Upper lobe of left lung (tissue), 4 donors: ENCODE data around the gene SPATA25.

ENCODE experiments used
- CTCF ChIP-seq, 6 experiments: fragments of 450-650 bp in 4 of 6; fragments of 200-600 bp in 2 of 6; sonication (generic) in 2 of 6; IDR thresholded peaks; one replicate each; pipeline ENCODE4 v1.5.1; 2016 to 2019; ENCODE audit warnings: antibody characterized with exemption in 6 of 6
- EP300 ChIP-seq, 4 donors: sonication (generic); formaldehyde crosslinking; IDR thresholded peaks; one replicate each; pipeline ENCODE4 v1.5.1; 2017; ENCODE audit warnings: antibody characterized with exemption in 4 of 4, control low read depth in 2 of 4
- POLR2A ChIP-seq, 4 donors: fragments of 450-650 bp; IDR thresholded peaks; one replicate each; pipeline ENCODE4 v1.5.1; 2016 to 2017; ENCODE audit warnings: antibody characterized with exemption in 4 of 4, mild to moderate bottlenecking in 2 of 4
- POLR2AphosphoS5 ChIP-seq, 2 donors: sonication (generic); formaldehyde crosslinking; IDR thresholded peaks; one replicate each; pipeline ENCODE4 v1.5.1; 2017; ENCODE audit warnings: antibody characterized with exemption in 2 of 2

GRCh38 chr20:45874576-45874975 is 12.8 kb downstream of the SPATA25 start:
- TF ChIP-seq POLR2A (IDR thresholded peaks at IDR 0.05), result no peak
- no peak for TF ChIP-seq CTCF (IDR thresholded peaks at IDR 0.05)
- TF ChIP-seq POLR2AphosphoS5 (IDR thresholded peaks at IDR 0.05), result no peak
- TF ChIP-seq EP300 (IDR thresholded peaks at IDR 0.05), result no peak
